ENCODE measurements around the gene SASH1. TPM values are rescaled to one million over a fixed set of nuclear protein-coding genes. Genes with fewer than 3 reads are reported as not detected.

Gene SASH1
- total and polyA plus RNA-seq, 9 of the 15 experiments (the other 6 are each of a cell fraction or from before 2014, with no cell fraction given) = 0.35 to 3.5 (median 1.6) TPM

DNA sequence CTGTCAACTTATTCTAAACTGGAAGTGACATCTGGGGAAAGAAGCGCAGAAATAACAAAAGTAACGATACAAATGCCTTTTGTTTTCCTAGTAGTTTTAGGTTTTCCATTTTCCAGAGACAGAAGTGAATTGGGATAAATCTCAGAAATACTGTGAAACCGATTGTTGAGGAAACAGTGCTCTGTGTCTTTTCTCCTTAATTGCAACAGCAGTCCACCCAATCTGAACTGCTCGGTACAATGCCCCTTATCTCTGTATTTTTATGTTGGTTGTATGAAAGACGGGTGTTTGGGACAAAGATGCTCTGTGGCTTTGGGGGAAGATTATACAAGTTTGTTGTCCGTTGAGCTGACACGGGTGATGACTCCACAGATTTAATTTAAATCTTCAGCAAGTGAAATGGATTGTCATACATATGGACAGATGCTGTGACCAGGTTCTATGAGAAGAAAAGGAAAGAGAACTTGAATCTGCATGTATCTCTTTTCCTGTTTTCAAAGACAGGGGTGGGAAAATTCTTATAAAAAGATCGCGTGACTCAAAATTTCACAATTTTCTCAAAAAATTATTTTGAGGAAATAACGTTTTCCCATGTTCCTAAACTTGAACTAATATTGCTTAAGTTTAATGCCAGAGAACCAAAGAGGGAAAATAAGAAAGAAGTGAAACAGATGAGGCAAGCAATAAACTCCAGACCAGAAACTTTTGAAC lies 41.2 kb downstream of the SASH1 start (continued):
- TF ChIP-seq ZNF764 (CRISPR knock-in tag; IDR thresholded peaks at IDR 0.05; ENCODE audit: low read depth) = no peak
- no peak for TF ChIP-seq NR3C1 (CRISPR knock-in tag; IDR thresholded peaks at IDR 0.05)
- TF ChIP-seq, protein P1, sequence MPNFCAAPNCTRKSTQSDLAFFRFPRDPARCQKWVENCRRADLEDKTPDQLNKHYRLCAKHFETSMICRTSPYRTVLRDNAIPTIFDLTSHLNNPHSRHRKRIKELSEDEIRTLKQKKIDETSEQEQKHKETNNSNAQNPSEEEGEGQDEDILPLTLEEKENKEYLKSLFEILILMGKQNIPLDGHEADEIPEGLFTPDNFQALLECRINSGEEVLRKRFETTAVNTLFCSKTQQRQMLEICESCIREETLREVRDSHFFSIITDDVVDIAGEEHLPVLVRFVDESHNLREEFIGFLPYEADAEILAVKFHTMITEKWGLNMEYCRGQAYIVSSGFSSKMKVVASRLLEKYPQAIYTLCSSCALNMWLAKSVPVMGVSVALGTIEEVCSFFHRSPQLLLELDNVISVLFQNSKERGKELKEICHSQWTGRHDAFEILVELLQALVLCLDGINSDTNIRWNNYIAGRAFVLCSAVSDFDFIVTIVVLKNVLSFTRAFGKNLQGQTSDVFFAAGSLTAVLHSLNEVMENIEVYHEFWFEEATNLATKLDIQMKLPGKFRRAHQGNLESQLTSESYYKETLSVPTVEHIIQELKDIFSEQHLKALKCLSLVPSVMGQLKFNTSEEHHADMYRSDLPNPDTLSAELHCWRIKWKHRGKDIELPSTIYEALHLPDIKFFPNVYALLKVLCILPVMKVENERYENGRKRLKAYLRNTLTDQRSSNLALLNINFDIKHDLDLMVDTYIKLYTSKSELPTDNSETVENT (CRISPR knock-in tag; IDR thresholded peaks at IDR 0.05) = no peak
- TF ChIP-seq BACH1 (tag; IDR thresholded peaks at IDR 0.05) = no peak

DNA sequence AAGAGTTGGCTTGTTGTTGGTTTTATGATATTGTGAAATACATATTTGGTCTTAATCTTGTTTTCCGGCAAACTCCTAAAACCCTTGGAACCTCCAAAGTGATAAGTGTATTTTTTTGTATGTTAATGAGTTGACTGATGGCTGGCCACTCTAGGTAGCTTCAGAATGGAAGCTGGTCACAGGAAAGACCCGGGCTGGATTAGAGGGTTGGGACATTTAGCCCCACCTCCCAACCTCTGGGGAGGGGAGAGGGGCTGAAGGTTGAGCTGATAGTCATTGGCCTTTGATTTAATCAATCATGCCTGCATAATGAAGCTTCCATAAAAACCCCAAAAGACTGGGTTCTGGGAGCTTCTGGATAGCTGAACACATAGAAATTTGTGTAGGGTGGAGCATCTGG lies 42.7 kb downstream of the SASH1 start:
- peaks cover 24 to 49% of the 10 kb centered on the region in 2 experiments for H3K27me3 ChIP-seq (ENCODE audit: control insufficient read depth in 2 of 2, insufficient read depth in 2 of 2, low read length in 2 of 2)
- H3K9me3 ChIP-seq (replicated peaks; ENCODE audit: control insufficient read depth, insufficient read depth, low read depth, low read length) = no peaks in the 10 kb centered on the region
- no peaks in the 10 kb centered on the region for H3K4me1 ChIP-seq (replicated peaks in 1 of 2; ENCODE audit: control insufficient read depth in 2 of 2, insufficient read depth in 2 of 2, low read length in 2 of 2)
- TF ChIP-seq, protein P2, sequence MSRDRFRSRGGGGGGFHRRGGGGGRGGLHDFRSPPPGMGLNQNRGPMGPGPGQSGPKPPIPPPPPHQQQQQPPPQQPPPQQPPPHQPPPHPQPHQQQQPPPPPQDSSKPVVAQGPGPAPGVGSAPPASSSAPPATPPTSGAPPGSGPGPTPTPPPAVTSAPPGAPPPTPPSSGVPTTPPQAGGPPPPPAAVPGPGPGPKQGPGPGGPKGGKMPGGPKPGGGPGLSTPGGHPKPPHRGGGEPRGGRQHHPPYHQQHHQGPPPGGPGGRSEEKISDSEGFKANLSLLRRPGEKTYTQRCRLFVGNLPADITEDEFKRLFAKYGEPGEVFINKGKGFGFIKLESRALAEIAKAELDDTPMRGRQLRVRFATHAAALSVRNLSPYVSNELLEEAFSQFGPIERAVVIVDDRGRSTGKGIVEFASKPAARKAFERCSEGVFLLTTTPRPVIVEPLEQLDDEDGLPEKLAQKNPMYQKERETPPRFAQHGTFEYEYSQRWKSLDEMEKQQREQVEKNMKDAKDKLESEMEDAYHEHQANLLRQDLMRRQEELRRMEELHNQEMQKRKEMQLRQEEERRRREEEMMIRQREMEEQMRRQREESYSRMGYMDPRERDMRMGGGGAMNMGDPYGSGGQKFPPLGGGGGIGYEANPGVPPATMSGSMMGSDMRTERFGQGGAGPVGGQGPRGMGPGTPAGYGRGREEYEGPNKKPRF (IDR thresholded peaks at IDR 0.05; ENCODE audit: low read depth, low read length) = no peak
- TF ChIP-seq, protein P3, sequence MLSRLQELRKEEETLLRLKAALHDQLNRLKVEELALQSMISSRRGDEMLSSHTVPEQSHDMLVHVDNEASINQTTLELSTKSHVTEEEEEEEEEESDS (CRISPR knock-in tag; IDR thresholded peaks at IDR 0.05) = no peak
- TF ChIP-seq RBM14 (IDR thresholded peaks at IDR 0.05; ENCODE audit: borderline replicate concordance, insufficient read depth, low read depth, low read length) (no peak), MEIS2 (IDR thresholded peaks at IDR 0.05; ENCODE audit: partially characterized antibody) (no peak), RBM22 (IDR thresholded peaks at IDR 0.05; ENCODE audit: low read depth, low read length, poor library complexity, severe bottlenecking) (no peak)
- no peak for ATAC-seq
- H3K36me3 ChIP-seq (ENCODE audit: control insufficient read depth, insufficient read depth, low read length) = no peaks in the 10 kb centered on the region
- BruUV-seq (replicated peaks) = no TSS peak
- intact Hi-C loops (cut with micrococcal nuclease) = no loop called here
- H3K4me3 ChIP-seq = no peak overlapping the region
- H2AFZ ChIP-seq (ENCODE audit: low read depth, low read length) = no peak overlapping the region
- POLR2A ChIA-PET = interaction anchor here (1.6 kb wide), 1 partner anchor 29 kb away, joined by 4 read pairs; no protein-coding TSS in a partner anchor
- no peak for FAIRE-seq
- H3K9me1 ChIP-seq (ENCODE audit: control insufficient read depth, insufficient read depth, low read length) = no peaks in the 10 kb centered on the region
- H3K79me2 ChIP-seq (ENCODE audit: control insufficient read depth, insufficient read depth, low read length) = no peaks in the 10 kb centered on the region
- H4K20me1 ChIP-seq (replicated peaks; ENCODE audit: control insufficient read depth, insufficient read depth, low read length) = peaks cover 6% of the 10 kb centered on the region; the same call in 1 of the 2 replicates
- no peak overlapping the region for H3K9ac ChIP-seq (ENCODE audit: insufficient read depth in 1 of 2, low read depth in 2 of 2, low read length in 2 of 2)
- CTCF ChIA-PET (ENCODE audit: low intra/inter-chr PET ratio) = no interaction called here
- 0% methylated on average over 2 of the region's 2 CpGs for WGBS (ENCODE audit: insufficient coverage, low coverage, missing lambda C conversion rate)
- DNase-seq (ENCODE audit: extremely low read depth in 1 of 4, low spot score in 3 of 4) = no peak
- no peak overlapping the region for H3K4me2 ChIP-seq (ENCODE audit: insufficient read depth, low read length)
- in situ Hi-C loops (cut with MboI) = no loop called here
- H3K27ac ChIP-seq (ENCODE audit: extremely low read depth, low read depth, low read length) = no peak overlapping the region
